Kidney epithelial cell (primary cell): Measurements from ENCODE around the gene EPHB3. TPM values are rescaled to one million over a fixed set of nuclear protein-coding genes. Genes with fewer than 3 reads are reported as not detected.

Experiments used
- DNase-seq: peaks from one replicate; pipeline ENCODE4 v3.0.0-alpha.2; 2010; ENCODE audit warnings: low read depth
- H3K27me3 ChIP-seq: 2 replicates; pipeline ENCODE4 v1.6.0; 2011; ENCODE audit warnings: low read length; ENCODE audit not compliant: control insufficient read depth, insufficient read depth
- H3K36me3 ChIP-seq: 2 replicates; pipeline ENCODE4 v1.5.1; 2011; ENCODE audit warnings: low read length; ENCODE audit not compliant: control insufficient read depth, insufficient read depth
- H3K4me3 ChIP-seq: 2 replicates; pipeline ENCODE4 v1.5.1; 2011; ENCODE audit warnings: low read depth, mild to moderate bottlenecking, control low read depth, low read length
- CTCF ChIP-seq: IDR thresholded peaks from 2 replicates; pipeline ENCODE4 v1.5.1; 2011; ENCODE audit warnings: mild to moderate bottlenecking, moderate library complexity, low read length, control low read depth, inconsistent platforms; ENCODE audit not compliant: insufficient read depth, poor library complexity, severe bottlenecking
- total RNA-seq: library from RNA; depleted of rRNA; stranded (reverse); fragments of >200 nt; gene quantifications from 2 replicates; pipeline ENCODE4 v1.2.3, GENCODE V29; 2015

The EPHB3 gene
- total RNA-seq, 1 donor from 2014 or later: 1.5 TPM

GRCh38 chr3:184574515-184575417 is 13.2 kb downstream of the EPHB3 start:
- DNase-seq: no peak
- no peaks in the 10 kb centered on the region for H3K36me3 ChIP-seq

GRCh38 chr3:184575701-184576100 is 14.1 kb downstream of the EPHB3 start:
- DNase-seq: no peak
- peaks cover 10% of the 10 kb centered on the region for H3K27me3 ChIP-seq
- H3K36me3 ChIP-seq: no peaks in the 10 kb centered on the region
- no peak overlapping the region for H3K4me3 ChIP-seq
- TF ChIP-seq CTCF: no peak

More at GRCh38 chr3:184574515-184575417, 13.2 kb downstream of the EPHB3 start:
- Histone ChIP-seq H3K4me3 (no peak overlapping the region), H3K27me3 (peaks cover 14% of the 10 kb centered on the region)
- no peak for TF ChIP-seq CTCF

- H3K4me3 ChIP-seq: no peak overlapping the region
- H3K36me3 ChIP-seq: no peaks in the 10 kb centered on the region
- no peak for TF ChIP-seq CTCF
- peaks cover 6% of the 10 kb centered on the region for H3K27me3 ChIP-seq
- no peak for DNase-seq
These were observed 15.1 kb downstream of the EPHB3 start for GRCh38 chr3:184576457-184577240.

GRCh38 chr3:184577546-184577945 is 16.0 kb downstream of the EPHB3 start:
- Histone ChIP-seq H3K36me3 (no peaks in the 10 kb centered on the region), H3K4me3 (no peak overlapping the region), H3K27me3 (peaks cover 5% of the 10 kb centered on the region)
- DNase-seq: no peak
- TF ChIP-seq CTCF: no peak

- Histone ChIP-seq H3K36me3 (no peaks in the 10 kb centered on the region), H3K4me3 (no peak overlapping the region), H3K27me3 (peaks cover 2% of the 10 kb centered on the region)
- no peak for DNase-seq
- no peak for TF ChIP-seq CTCF
These were observed 16.6 kb downstream of the EPHB3 start for GRCh38 chr3:184578218-184578617.
